NCI-H446 (cell line): ENCODE data around the gene CEP57L1.
"Not testable (repeated sequence)": the region's sequence is repeated elsewhere in the genome, so short reads cannot be mapped to it uniquely, and the experiment has no call there.

Experiments used
- DNase-seq, 2 experiments: peaks; one replicate each; lab custom pipeline; 2025; lab: John Stamatoyannopoulos, UW

Gene CEP57L1

DNA sequence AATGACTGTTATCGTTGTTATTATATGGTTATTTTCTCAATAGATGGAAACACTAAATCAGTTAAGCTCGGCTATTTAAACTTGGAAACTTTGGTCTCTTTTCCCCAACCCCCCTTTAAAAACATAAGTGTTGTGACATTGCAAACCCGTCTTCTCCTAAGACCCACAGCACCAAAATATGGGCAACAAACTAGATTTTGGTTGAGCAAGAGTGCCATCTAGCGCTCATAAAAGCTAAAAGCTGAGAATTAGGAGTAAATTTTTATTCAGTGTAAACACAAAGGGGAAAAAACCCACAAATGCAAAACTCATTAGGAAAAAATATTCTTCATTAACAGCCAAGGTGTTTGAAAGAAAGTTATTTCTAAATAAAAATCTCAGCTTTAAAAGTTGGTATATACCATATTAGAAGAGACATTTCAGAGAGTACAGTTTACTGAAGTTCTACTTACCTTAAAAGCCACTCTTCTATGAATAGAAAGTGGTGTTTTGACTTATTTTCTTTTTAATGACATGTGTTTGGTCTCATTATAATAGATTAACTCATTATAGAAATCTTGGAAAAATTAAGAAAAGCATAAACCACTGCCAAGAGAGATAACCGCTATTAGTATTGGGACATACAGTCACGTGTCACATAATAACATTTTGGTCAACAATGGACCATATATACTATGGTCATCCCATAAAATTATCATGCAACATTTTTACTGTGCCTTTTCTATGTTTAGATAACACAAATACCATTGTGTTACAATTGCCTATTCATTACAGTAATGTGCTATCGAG lies 21.8 kb upstream of the CEP57L1 start:
- peak; percentile 74 to 79 for DNase-seq

GRCh38 chr6:109074133-109074415 lies 21.2 kb upstream of the CEP57L1 start:
- DNase-seq: no peak

DNA sequence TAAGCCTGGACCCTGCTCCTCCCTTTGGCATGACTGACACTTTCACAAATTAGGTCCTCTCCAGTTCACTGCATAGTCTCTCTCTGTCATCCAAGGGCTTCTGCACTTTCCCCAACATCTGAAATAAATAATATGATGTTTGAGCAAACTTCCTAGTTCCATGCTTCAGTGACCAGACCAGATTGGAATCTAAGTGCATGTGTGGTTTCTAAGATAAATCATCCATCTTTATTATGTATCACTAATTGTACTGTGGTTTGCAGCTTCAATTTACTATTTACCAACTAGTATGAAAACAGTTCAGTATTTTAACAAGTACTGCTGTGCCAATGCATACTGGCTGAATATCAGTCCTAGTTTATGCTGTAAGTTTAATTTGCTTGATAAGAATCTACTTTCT lies 19.4 kb upstream of the CEP57L1 start:
- DNase-seq: peak in 1 of 2 experiments; percentile 23

DNA sequence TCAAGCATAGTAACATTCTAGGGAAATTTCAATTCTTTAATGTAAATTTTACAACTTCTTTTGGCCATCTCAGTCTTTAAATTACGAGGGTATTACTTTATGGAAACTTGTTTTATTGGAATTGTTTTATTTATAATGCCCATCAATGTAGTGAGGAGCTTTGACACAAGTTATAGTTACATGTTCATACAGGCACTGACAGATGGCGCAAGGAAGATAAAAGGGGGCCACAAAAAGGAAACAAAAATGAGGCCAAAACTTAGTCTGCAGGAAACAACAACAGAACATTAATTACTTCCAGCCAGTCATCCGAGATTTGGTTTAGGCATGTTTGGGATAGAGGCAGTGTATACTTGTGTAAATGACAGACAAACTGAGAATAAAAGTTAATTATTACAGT lies 18.9 kb upstream of the CEP57L1 start:
- DNase-seq: peak in 1 of 2 experiments; percentile 16

DNA sequence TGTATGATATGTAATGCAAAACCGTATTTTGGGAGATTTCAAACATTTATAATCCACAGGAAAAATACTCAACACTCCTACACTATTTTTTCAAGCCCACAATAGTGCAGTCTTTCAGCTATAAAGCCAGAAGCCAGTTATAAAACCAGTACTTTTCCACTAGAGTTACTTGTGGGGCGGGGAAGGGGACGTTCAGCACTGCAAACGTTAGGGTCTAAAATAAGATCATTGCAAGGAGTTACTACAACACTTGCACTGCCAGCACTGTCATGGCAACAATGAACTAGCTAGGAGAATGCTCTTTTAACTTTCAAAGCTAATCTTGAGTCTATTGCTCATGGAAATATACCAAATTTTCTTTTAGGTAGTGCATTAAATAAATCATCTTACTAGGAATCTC lies 15.3 kb upstream of the CEP57L1 start:
- DNase-seq: peak in 1 of 2 experiments; percentile 3

DNA sequence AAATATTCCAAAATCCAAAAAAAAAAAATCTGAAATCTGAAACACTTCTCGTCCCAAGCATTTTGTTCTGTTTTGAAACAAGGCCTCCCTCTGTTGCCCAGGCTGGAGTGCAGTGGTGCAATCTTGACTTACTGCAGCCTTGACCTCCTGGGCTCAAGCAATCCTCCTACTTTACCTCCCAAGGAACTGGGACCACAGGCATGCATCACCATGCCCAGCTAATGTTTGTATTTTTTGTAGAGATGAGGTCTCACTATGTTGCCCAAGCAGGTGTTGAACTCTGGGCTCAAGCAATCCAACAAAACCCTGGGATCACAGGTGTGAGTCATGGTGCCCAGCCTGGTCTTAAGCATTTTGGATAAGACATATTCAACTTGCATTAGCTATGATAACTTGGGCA lies 14.3 kb upstream of the CEP57L1 start:
- DNase-seq: no peak

GRCh38 chr6:109081516-109082187 lies 13.7 kb upstream of the CEP57L1 start:
- no peak for DNase-seq

DNA sequence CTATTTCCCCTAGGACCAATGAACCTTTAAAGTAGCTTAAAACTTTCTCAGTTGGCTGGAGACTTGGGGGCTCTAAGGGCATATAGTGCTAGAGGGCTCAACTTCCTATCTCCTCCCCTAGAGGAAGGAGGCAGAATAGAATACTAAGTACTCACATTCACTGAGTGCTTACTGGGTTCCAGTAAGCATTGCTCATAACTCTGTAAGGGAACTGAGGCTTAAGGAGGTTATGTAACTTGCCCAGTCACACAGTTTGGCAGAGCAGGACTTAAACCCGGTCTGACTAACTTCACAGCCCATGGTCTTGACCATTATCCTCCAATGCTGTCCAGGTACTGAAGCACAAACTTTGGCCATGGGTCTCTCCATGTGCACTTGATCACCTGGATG lies 13.1 kb upstream of the CEP57L1 start:
- no peak for DNase-seq

DNA sequence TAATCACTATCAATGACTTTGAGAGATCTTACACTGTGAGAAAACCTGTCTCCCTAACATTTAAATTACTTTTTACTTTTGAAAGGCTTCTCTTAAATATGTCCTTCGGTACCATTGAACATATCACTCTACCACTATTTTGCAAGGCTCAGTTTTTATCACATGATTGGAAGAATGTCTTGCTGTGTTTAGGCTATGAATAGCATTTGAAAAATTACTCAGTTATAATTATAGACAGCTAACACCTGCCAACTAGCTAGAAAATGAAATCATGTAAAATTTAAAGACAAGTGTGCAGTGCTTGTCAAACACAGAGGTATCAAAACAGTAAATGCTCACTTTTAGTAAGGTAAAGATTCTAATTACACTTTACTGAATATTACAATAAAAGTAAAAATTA lies 11.7 kb upstream of the CEP57L1 start:
- no peak for DNase-seq

DNA sequence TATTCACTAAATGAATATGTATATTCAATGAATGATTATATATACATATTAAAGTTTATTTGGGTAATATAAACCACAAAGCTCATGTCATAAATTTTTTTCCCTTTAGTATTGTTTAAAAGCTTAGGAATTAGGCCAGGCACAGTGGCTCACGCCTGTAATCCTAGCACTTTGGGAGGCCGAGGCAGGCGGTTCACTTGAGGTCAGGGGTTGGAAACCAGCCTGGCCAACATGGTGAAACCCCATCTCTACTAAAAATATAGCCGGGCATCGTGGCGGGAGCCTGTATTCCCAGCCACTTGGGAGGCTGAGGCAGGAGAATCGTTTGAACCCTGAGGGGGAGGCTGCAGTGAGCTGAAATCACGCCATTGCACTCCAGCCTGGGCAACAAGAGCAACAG lies 11.2 kb upstream of the CEP57L1 start:
- DNase-seq: not testable (repeated sequence)

DNA sequence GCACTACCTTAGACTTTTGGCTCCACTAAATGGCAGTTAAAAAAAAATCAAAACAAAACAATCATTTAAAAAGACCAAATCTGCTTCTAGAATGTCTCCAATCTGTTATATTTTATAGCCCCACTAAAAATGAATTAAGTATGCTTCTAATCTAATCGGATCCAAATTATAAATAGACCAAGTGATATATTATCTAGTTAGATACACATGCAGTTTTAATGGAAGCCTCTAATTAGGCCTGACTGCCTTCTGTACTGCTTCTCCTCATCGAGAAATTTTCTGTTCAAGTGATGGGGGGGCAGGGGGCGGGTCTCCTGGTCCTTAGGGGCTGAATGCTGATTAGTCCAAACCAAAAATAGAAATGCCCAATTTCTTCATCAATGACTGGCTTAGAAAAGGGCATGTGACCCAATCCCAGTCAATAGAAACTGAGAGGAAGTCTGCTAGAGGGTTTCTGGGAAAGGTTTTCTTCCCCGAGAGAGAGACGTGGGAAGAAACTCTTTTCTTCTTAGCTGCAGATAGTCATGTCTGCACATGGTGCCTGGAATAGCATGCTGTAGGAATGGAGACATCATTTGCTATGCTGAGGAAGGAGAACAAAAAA lies 7.5 kb upstream of the CEP57L1 start:
- DNase-seq: peak; percentile 6 to 59

DNA sequence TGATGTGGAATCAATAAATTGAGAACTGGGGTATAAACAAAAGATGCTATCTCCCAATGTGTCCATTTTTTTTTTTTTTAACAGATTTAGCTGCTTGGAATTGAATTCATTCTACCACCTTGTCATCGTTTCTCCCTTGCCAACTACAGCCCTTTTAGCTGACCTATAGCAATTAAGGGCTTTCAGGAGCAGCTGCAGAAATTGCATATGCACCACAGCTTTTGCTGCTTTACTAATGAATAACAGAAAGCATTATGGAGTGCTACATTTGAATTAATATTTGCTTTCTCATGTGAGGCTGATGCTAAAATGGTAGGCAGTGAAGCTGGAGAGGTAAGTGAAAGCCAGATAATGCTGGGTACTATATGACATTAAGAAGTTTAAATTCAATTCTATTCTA lies 6.3 kb upstream of the CEP57L1 start:
- DNase-seq: no peak

DNA sequence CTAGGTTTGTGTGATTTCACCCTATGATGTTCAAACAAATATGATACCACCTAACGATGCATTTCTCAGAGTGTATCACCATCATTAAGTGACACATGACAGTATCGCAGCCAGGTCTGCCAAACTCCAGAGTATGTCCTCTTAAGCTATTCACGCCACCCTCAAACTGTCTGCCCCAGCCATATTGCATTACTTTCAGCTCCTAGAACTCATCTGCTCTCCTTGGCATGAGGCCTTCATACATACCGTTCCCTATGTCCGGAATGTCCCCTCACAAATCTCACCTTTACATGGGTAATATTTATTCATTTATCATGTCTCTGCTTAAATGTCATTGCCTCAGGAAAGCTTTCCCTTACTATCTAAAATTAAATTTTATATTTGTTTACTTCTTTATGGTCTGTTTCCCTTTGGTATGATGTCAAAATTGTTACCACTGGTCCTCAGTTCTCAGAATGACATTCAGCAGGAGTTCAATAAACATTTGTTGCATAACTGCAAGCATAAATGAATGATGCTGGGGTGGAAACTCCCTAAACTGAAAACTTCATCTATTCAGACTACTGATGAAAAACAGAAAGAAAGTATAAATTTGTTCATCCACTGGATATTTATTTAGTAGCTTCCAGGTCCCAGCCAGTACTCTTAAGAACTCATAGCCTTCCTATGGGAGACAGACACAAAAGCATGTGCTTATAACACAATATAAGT lies 3.8 kb upstream of the CEP57L1 start:
- DNase-seq: no peak

GRCh38 chr6:109092074-109092473 lies 3.2 kb upstream of the CEP57L1 start:
- no peak for DNase-seq

- DNase-seq: no peak
These were observed 1.4 kb upstream of the CEP57L1 start for GRCh38 chr6:109093732-109094415.

GRCh38 chr6:109094416-109095035 lies 781 bp upstream of the CEP57L1 start, which contains the start of gene SESN1:
TSS of gene SESN1 (minus strand) at chr6:109094846. CDS start at chr6:109094073, 773 bp downstream.
- DNase-seq: peak; percentile 56 to 80

GRCh38 chr6:109095835-109096084 lies 453 bp downstream of the CEP57L1 start:
- no peak for DNase-seq

GRCh38 chr6:109096208-109096607 lies 901 bp downstream of the CEP57L1 start:
- no peak for DNase-seq

- DNase-seq: no peak
These were observed 2.4 kb downstream of the CEP57L1 start for GRCh38 chr6:109097661-109098060.

DNA sequence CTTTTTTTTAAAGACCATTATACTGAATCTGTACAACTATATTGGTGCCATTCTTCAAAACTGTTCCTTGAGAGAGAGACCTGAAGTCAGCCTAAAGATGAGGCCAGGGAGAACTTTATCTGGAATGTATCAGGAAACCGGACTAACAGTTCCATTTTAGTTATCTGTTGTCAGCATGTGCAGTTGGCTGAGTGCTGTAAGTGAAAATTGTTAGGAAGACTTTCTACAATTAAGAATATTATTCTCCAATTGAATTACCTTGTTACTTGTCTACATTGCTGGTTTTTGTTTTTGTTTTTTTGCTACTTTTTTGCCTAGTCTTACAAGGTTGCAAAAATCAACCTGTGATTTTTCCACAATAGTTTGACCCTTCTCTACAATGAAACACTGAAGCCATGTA lies 7.5 kb downstream of the CEP57L1 start:
- DNase-seq: no peak

- DNase-seq: no peak
These were observed 8.6 kb downstream of the CEP57L1 start for GRCh38 chr6:109103942-109104341.

DNA sequence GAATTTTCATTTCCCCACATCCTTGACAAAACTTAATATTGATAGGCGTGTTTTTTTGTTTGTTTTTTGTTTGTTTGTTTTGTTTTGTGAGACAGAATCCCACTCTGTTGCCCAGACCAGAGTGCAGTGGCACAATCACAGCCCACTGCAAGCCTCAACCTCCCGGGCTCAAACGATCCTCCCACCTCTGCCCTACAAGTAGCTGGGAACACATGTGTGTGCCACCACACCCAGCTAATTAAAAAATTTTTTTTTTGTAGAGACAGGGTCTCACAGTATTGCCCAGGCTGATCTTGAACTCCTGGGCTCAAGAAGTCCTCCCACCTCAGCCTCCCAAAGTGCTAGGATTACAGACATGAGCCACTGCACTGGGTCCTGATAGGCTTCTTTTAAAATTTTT lies 9.2 kb downstream of the CEP57L1 start:
- no peak for DNase-seq
